Retinal pigment epithelial cell (primary cell): Measurements from ENCODE around the gene PPM1E.
A peak's percentile ranks its signal among the peaks of the same experiment; 100 is the strongest.
"Not testable (repeated sequence)": the region's sequence is repeated elsewhere in the genome, so short reads cannot be mapped to it uniquely, and the experiment has no call there.

Experiments
- DNase-seq: peaks from one replicate; pipeline ENCODE4 v3.0.0-alpha.2; 2010; ENCODE audit warnings: low read depth
- H3K4me3 ChIP-seq: 2 replicates; pipeline ENCODE4 v1.5.1; 2011; ENCODE audit warnings: mild to moderate bottlenecking, low read length, control low read depth, moderate library complexity
- TF ChIP-seq, protein P1 (sequence below): conservative IDR thresholded peaks from 2 replicates; pipeline ENCODE4 v1.5.1; 2011; ENCODE audit warnings: low read depth, low read length, control low read depth, inconsistent platforms

PPM1E gene

GRCh38 chr17:58756246-58757161 lies 850 bp downstream of the PPM1E start:
- TF ChIP-seq, protein P1, sequence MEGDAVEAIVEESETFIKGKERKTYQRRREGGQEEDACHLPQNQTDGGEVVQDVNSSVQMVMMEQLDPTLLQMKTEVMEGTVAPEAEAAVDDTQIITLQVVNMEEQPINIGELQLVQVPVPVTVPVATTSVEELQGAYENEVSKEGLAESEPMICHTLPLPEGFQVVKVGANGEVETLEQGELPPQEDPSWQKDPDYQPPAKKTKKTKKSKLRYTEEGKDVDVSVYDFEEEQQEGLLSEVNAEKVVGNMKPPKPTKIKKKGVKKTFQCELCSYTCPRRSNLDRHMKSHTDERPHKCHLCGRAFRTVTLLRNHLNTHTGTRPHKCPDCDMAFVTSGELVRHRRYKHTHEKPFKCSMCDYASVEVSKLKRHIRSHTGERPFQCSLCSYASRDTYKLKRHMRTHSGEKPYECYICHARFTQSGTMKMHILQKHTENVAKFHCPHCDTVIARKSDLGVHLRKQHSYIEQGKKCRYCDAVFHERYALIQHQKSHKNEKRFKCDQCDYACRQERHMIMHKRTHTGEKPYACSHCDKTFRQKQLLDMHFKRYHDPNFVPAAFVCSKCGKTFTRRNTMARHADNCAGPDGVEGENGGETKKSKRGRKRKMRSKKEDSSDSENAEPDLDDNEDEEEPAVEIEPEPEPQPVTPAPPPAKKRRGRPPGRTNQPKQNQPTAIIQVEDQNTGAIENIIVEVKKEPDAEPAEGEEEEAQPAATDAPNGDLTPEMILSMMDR, result no peak
- peak overlapping the region; percentile 69 for H3K4me3 ChIP-seq
- no peak for DNase-seq

DNA sequence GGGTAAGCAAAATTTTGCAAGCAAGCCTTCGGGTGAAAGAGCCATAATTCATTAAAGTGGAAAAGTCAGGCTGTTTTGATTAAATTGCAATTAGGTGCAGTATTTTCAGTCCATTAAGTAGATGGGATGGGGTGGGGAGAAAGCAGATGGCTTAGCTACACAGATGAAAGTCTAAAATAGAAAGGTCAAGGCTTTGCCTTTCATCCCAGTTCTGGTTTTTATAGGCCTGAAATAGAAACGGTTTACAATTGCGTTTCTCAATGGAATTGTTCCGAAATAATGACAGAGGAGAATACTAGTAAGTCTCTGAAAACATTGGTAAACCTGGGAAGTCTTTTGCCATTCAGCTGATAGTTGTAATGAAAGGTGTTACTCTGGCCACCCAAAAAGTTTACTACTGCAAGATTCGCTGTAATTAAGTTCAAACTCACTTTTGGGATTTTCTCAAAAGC lies 1.5 kb downstream of the PPM1E start:
- DNase-seq, result no peak
- peak overlapping the region; percentile 69 for H3K4me3 ChIP-seq
- TF ChIP-seq, protein P1, result no peak

DNA sequence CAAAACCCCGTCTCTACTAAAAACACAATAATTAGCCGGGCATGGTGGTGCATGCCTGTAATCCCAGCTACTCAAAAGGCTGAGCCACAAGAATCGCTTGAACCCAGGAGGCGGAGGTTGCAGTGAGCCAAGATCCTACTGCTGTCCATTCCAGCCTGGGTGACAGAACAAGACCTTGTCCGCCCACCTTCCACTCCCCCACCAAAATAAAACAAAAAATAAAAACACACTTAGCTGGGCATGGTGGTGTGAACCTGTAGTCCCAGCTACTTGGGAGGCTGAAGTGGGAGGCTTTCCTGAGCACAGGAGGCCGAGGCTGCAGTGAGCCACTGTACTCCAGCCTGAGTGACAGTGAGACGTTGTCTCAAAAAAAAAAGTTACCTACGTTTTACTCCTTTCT lies 3.2 kb downstream of the PPM1E start:
- DNase-seq, result no peak
- H3K4me3 ChIP-seq, result no peak overlapping the region
- TF ChIP-seq, protein P1, result no peak

DNA sequence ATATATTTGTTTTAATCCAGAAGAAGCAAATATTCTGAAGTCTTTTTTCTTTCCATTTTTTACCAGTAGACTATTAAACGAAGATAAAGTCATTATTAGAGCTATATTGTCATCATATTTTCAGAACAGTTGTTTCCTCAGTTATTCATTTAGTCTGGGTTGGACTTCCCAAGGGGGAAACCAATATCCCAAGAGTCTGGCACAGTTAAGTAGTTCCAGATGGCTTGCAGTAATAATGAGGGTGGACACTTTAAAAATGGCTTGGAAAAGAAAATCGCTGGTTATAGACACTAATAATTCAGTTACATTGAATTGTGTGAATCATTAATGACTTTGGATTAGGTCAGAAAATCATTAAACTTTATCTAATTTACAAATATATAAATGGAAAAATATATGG lies 3.9 kb downstream of the PPM1E start:
- DNase-seq, result no peak
- TF ChIP-seq, protein P1, result no peak
- H3K4me3 ChIP-seq, result no peak overlapping the region

DNA sequence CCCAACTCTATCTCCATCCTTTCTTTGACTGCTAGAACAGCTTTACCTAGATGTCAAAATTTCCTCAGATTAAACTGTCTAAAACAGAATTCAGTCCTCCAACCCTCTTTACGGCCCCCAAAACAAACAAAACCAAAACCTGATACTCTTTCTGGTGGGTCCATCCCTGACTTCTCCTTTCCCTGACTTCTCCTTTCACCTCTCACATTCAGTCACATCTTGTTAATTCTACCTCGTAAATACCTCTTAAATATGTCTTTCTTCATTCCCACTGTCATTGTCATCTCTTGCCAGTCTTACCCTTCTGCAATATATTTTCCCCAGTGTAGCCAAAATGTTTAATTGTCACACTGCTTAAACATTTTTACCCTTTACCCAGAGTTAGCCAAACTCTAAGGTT lies 4.6 kb downstream of the PPM1E start:
- no peak for DNase-seq
- TF ChIP-seq, protein P1, result no peak
- H3K4me3 ChIP-seq, result no peak overlapping the region

DNA sequence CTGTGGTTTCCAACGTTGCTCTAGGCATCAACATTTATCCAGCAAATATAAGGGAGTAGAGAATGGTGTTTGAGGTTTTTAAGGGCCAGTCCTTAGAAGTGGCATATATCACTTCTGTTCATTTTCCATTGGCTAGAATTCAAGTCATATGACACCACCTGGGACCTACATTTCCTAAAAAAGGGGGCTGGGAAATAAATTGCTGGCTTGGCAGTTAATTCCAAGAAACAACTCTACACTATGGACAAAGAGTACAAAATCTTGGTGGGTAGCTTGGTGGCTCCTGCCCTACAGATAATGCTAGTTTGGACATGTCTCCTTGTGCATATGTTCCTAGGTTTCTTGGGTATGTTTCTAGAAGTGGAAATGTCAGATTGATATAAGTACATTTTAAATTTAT lies 7.6 kb downstream of the PPM1E start:
- no peak overlapping the region for H3K4me3 ChIP-seq
- DNase-seq, result no peak
- TF ChIP-seq, protein P1, result no peak

DNA sequence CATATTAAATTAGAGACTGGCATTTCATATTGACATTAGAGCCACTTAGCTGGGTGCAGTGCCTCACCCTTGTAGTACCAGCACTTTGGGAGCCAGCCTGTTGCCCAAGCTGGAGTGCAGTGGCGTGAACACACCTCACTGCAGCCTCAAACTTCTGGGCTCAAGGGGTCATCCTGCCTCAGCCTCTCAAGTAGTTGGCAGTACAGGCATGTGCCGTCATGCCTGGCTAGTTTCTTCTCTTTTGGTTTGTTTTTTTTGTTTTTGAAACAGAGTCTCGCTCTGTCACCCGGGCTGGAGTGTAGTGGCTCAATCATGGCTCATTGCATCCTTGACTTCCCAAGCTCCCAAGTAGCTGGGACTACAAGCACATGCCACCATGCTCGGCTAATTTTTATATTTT lies 8.7 kb downstream of the PPM1E start:
- no peak for DNase-seq
- no peak overlapping the region for H3K4me3 ChIP-seq
- TF ChIP-seq, protein P1, result no peak

GRCh38 chr17:58778482-58778881 lies 22.8 kb downstream of the PPM1E start:
- not testable (repeated sequence) for H3K4me3 ChIP-seq, DNase-seq
